ENCODE data around the gene MSI2. TPM values are rescaled to one million over a fixed set of nuclear protein-coding genes. Genes with fewer than 3 reads are reported as not detected.

Gene MSI2
- total and polyA plus RNA-seq, 7 donors: 12.6 to 25.8 (median 21.3) TPM

DNA sequence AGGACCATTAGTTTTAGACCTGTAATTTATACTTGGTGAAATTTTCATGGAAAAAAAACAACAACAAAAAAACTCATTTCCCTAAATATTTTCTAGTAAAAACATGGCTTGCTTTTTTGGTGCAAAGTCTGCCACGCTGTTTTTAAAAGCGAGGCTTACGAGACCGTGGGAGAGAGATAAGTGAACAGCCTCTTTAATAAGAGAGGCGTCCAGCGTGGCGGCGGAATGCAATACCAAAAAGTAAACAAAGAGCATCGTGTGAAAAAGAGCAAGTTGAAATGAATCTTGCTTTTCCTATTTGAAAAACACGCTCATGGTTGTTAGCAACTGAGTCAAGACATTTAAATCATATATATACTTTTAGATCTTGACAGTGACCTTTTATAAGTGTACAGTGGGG, 10.5 kb upstream of the MSI2 start:
- WGBS, 2 donors: 77 to 82% methylated on average over 10 of the region's 10 CpGs
- no peaks in the 10 kb centered on the region for H3K36me3 ChIP-seq
- H3K27ac ChIP-seq: no peak overlapping the region
- no peaks in the 10 kb centered on the region for H3K27me3 ChIP-seq
- no peaks in the 10 kb centered on the region for H3K9me3 ChIP-seq
- DNase-seq: no peak
- no peak for TF ChIP-seq POLR2A (IDR thresholded peaks at IDR 0.05)
- TF ChIP-seq, protein P1, sequence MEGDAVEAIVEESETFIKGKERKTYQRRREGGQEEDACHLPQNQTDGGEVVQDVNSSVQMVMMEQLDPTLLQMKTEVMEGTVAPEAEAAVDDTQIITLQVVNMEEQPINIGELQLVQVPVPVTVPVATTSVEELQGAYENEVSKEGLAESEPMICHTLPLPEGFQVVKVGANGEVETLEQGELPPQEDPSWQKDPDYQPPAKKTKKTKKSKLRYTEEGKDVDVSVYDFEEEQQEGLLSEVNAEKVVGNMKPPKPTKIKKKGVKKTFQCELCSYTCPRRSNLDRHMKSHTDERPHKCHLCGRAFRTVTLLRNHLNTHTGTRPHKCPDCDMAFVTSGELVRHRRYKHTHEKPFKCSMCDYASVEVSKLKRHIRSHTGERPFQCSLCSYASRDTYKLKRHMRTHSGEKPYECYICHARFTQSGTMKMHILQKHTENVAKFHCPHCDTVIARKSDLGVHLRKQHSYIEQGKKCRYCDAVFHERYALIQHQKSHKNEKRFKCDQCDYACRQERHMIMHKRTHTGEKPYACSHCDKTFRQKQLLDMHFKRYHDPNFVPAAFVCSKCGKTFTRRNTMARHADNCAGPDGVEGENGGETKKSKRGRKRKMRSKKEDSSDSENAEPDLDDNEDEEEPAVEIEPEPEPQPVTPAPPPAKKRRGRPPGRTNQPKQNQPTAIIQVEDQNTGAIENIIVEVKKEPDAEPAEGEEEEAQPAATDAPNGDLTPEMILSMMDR (IDR thresholded peaks at IDR 0.05): no peak
- TF ChIP-seq POLR2AphosphoS5 (IDR thresholded peaks at IDR 0.05): no peak
- TF ChIP-seq EP300 (IDR thresholded peaks at IDR 0.05): no peak
- H3K4me1 ChIP-seq: no peaks in the 10 kb centered on the region
- intact Hi-C loops (cut with DNase I): no loop called here
- no peak overlapping the region for H3K4me3 ChIP-seq

DNA sequence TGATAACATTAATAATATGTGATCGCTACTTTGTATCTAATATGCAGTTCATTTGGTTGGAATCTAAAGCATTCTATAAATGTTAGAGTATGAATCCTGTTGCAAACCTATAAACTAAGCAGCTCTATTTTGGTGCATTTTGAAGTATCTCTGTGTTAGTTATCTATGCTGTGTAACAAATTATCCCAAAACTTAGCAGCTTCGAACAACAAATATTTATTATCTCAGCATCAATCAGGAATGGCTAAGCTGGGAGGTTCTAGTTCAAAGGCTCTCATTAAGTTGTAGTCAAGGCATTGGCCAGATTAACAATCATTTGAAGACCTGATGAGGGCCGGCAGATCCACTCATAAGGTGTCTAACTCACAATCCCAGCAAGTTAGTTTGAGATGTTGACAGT, 10.1 kb upstream of the MSI2 start:
- Histone ChIP-seq H3K36me3 (no peaks in the 10 kb centered on the region), H3K4me3 (no peak overlapping the region), H3K9me3 (no peaks in the 10 kb centered on the region), H3K27me3 (no peaks in the 10 kb centered on the region), H3K27ac (no peak overlapping the region), H3K4me1 (no peaks in the 10 kb centered on the region)
- DNase-seq: no peak
- TF ChIP-seq POLR2AphosphoS5 (IDR thresholded peaks at IDR 0.05) (no peak), POLR2A (IDR thresholded peaks at IDR 0.05) (no peak), EP300 (IDR thresholded peaks at IDR 0.05) (no peak)
- TF ChIP-seq, protein P1 (IDR thresholded peaks at IDR 0.05): no peak
- intact Hi-C loops (cut with DNase I): no loop called here
- 97 to 99% methylated on average over 3 of the region's 3 CpGs for WGBS, 2 donors

DNA sequence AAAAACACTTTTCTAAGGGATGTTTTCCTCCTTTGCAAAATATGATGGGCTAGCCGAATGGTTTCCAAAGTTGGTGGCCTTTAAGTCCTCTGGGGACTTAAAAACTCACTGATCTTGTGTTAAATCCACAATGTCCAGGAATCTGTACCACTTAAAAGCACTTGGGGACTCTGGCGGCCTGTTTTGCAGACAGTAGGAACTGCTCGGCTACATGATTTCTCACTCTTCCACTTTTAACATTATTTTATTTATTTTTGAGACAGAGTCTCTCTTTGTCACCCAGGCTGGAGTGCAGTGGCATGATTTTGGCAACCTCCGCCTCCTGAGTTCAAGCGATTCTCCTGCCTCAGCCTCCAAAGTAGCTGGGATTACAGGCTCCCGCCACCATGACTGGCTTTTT, 9.1 kb upstream of the MSI2 start:
- no peaks in the 10 kb centered on the region for H3K4me1 ChIP-seq
- H3K27ac ChIP-seq: no peak overlapping the region
- no peaks in the 10 kb centered on the region for H3K27me3 ChIP-seq
- no peak for TF ChIP-seq POLR2AphosphoS5 (IDR thresholded peaks at IDR 0.05)
- TF ChIP-seq EP300 (IDR thresholded peaks at IDR 0.05): no peak
- TF ChIP-seq, protein P1 (IDR thresholded peaks at IDR 0.05): no peak
- no peak for TF ChIP-seq POLR2A (IDR thresholded peaks at IDR 0.05)
- H3K9me3 ChIP-seq: peaks cover 0 to 3% (median 0%) of the 10 kb centered on the region in 4 donors
- 95 to 96% methylated on average over 6 of the region's 6 CpGs for WGBS, 2 donors
- H3K36me3 ChIP-seq: no peaks in the 10 kb centered on the region
- H3K4me3 ChIP-seq: no peak overlapping the region
- intact Hi-C loops (cut with DNase I): no loop called here
- no peak for DNase-seq

DNA sequence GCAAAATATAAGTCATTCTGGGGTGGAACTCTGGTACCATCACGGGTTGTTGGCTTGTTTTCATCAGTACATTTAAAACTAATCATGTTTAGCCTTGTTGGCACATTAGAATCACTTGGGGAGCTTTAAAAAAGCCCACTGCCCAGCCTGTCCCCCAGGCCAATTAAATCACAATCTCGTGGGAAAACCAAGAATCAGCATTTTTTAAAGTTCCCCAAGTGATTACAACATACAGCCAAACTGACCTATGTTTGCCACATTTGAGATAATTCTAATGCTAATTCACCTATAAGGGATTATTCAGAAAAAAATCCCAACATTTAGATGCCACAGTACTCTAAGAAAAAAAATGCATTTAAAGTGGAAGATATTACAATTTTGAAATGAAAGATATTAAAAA, 8.4 kb upstream of the MSI2 start:
- 66 to 86% methylated on average over 2 of the region's 2 CpGs for WGBS, 2 donors
- DNase-seq: no peak
- H3K27ac ChIP-seq: no peak overlapping the region
- no peaks in the 10 kb centered on the region for H3K27me3 ChIP-seq
- peaks cover 0 to 3% (median 0%) of the 10 kb centered on the region in 4 donors for H3K9me3 ChIP-seq
- no peak overlapping the region for H3K4me3 ChIP-seq
- TF ChIP-seq POLR2A (IDR thresholded peaks at IDR 0.05): no peak
- H3K36me3 ChIP-seq: no peaks in the 10 kb centered on the region
- H3K4me1 ChIP-seq: no peaks in the 10 kb centered on the region
- intact Hi-C loops (cut with DNase I): no loop called here

DNA sequence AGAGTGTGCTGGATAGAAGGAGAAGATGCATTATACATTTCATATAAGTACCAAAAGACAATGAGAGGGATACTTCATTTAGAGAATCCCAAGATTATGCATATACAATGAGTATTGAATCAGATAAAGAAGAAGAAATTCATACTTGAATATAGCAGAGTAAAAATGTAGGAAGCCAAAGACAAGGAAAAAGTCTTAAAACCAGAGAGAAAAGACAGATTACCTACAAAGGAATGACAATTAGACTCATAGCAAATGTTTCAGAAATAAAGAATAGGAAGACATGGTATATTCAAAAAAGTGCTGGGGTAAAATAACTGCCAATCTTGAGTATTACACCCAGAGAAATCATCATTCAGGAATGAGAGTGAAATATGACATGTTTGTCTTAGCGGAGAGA, 6.8 kb upstream of the MSI2 start:
- Histone ChIP-seq H3K27ac (no peak overlapping the region), H3K36me3 (no peaks in the 10 kb centered on the region), H3K9me3 (peaks cover 0 to 3% (median 0%) of the 10 kb centered on the region in 4 donors), H3K4me1 (no peaks in the 10 kb centered on the region), H3K27me3 (no peaks in the 10 kb centered on the region), H3K4me3 (no peak overlapping the region)
- WGBS, 2 donors: 97 to 100% methylated on average over 1 of the region's 1 CpG
- TF ChIP-seq, protein P1 (IDR thresholded peaks at IDR 0.05): no peak
- TF ChIP-seq POLR2AphosphoS5 (IDR thresholded peaks at IDR 0.05) (no peak), POLR2A (IDR thresholded peaks at IDR 0.05) (no peak), EP300 (IDR thresholded peaks at IDR 0.05) (no peak)
- intact Hi-C loops (cut with DNase I): no loop called here
- DNase-seq: no peak

Data from sigmoid colon (tissue), 7 donors.